Ishikawa (cell line): ENCODE measurements around the gene GRK1.

Source experiments
- TAF1 ChIP-seq: IDR thresholded peaks from 2 replicates; pipeline ENCODE4 v1.6.1; 2012; ENCODE audit warnings: low read depth, mild to moderate bottlenecking
- TF ChIP-seq, protein P1 (sequence below): IDR thresholded peaks from 2 replicates; pipeline ENCODE4 v1.6.1; 2012; ENCODE audit warnings: low read depth, mild to moderate bottlenecking

DNA sequence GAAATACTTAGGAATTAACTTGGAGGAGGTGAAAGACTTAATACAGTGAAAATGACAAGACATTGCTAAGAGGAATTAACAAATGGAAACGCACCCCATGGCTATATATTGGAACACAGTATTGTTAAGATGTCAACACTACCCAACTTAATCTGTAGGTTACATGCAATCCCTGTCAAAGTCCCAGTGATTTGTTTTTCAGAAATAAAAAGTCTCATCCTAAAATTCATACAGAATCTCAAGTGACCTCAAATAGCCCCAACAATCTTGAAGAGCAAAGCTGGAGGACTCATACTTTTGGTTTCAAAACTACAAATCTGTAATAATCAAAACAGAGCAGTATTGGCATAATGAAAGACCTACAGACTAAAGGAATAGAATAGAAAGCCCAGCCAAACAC lies 22.2 kb upstream of the GRK1 start:
- TF ChIP-seq, protein P1, sequence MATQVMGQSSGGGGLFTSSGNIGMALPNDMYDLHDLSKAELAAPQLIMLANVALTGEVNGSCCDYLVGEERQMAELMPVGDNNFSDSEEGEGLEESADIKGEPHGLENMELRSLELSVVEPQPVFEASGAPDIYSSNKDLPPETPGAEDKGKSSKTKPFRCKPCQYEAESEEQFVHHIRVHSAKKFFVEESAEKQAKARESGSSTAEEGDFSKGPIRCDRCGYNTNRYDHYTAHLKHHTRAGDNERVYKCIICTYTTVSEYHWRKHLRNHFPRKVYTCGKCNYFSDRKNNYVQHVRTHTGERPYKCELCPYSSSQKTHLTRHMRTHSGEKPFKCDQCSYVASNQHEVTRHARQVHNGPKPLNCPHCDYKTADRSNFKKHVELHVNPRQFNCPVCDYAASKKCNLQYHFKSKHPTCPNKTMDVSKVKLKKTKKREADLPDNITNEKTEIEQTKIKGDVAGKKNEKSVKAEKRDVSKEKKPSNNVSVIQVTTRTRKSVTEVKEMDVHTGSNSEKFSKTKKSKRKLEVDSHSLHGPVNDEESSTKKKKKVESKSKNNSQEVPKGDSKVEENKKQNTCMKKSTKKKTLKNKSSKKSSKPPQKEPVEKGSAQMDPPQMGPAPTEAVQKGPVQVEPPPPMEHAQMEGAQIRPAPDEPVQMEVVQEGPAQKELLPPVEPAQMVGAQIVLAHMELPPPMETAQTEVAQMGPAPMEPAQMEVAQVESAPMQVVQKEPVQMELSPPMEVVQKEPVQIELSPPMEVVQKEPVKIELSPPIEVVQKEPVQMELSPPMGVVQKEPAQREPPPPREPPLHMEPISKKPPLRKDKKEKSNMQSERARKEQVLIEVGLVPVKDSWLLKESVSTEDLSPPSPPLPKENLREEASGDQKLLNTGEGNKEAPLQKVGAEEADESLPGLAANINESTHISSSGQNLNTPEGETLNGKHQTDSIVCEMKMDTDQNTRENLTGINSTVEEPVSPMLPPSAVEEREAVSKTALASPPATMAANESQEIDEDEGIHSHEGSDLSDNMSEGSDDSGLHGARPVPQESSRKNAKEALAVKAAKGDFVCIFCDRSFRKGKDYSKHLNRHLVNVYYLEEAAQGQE, result no peak
- TF ChIP-seq TAF1, result no peak
